HepG2 (cell line): ENCODE data around the gene IL15RA.

Experiments used
- BHLHE40 ChIP-seq: IDR thresholded peaks from 2 replicates; pipeline ENCODE4 v1.6.1; 2011; ENCODE audit warnings: low read length, improper control_type of control experiment
- CHD2 ChIP-seq: IDR thresholded peaks from 2 replicates; pipeline ENCODE4 v1.6.1; 2011; ENCODE audit warnings: low read depth, low read length, improper control_type of control experiment
- CREB1 ChIP-seq, 2 experiments: fragments of 450-650 bp in 1 of 2; IDR thresholded peaks; 2 replicates each; pipeline ENCODE4 v1.6.1; 2016 to 2017; ENCODE audit warnings: control low read depth in 1 of 2, mild to moderate bottlenecking in 1 of 2, missing compliant biosample characterization in 1 of 2, missing genetic modification characterization in 1 of 2
- JUNB ChIP-seq: sonication (generic); formaldehyde crosslinking; IDR thresholded peaks from 2 replicates; pipeline ENCODE4 v1.8.0; 2022; ENCODE audit warnings: missing genetic modification reagents, mild to moderate bottlenecking, borderline replicate concordance
- POLR2A ChIP-seq, 2 experiments: IDR thresholded peaks; 2 replicates each; pipeline ENCODE4 v1.6.1; 2011; ENCODE audit warnings: low read depth in 2 of 2, low read length in 2 of 2, mild to moderate bottlenecking in 1 of 2, moderate library complexity in 1 of 2; ENCODE audit not compliant: insufficient read depth in 1 of 2
- RFX5 ChIP-seq: IDR thresholded peaks from 2 replicates; pipeline ENCODE4 v1.6.1; 2011; ENCODE audit warnings: low read depth, low read length, improper control_type of control experiment
- SALL2 ChIP-seq: sonication (generic); formaldehyde crosslinking; IDR thresholded peaks from 2 replicates; pipeline ENCODE4 v1.8.1; 2023; ENCODE audit warnings: mild to moderate bottlenecking, missing genetic modification reagents, inconsistent platforms
- SP1 ChIP-seq, 2 experiments: fragments of 450-650 bp in 1 of 2; sonication (generic) in 1 of 2; formaldehyde crosslinking in 1 of 2; IDR thresholded peaks; 2 replicates each; pipeline versions ENCODE4 v1.4.0 to v1.6.1; 2016 to 2020; ENCODE audit warnings: missing genetic modification reagents in 1 of 2
- USF2 ChIP-seq, 2 experiments: sonication (generic) in 1 of 2; formaldehyde crosslinking in 1 of 2; IDR thresholded peaks; 2 replicates each; pipeline versions ENCODE4 v1.5.1 to v1.6.1; 2011 to 2020; ENCODE audit warnings: borderline replicate concordance in 1 of 2, low read depth in 1 of 2, low read length in 1 of 2, mild to moderate bottlenecking in 1 of 2, missing genetic modification reagents in 1 of 2, moderate library complexity in 1 of 2
- ZBTB38 ChIP-seq: sonication (generic); formaldehyde crosslinking; IDR thresholded peaks from 2 replicates; pipeline ENCODE4 v1.5.1; 2020; ENCODE audit warnings: mild to moderate bottlenecking, missing genetic modification reagents
- TF ChIP-seq, protein P1 (sequence below): IDR thresholded peaks from 2 replicates; pipeline ENCODE4 v1.6.1; 2012; ENCODE audit warnings: inconsistent platforms
- TF ChIP-seq, protein P2 (sequence below), 2 experiments: sonication (generic) in 1 of 2; formaldehyde crosslinking in 1 of 2; IDR thresholded peaks; 2 replicates each; pipeline versions ENCODE4 v1.4.0 to v1.6.1; 2018 to 2020; ENCODE audit warnings: missing genetic modification reagents in 2 of 2, borderline replicate concordance in 1 of 2, low read depth in 1 of 2, mild to moderate bottlenecking in 1 of 2, missing biosample characterization in 1 of 2
- TF ChIP-seq, protein P3 (sequence below): sonication (generic); formaldehyde crosslinking; IDR thresholded peaks from 2 replicates; pipeline ENCODE4 v1.4.0; 2020; ENCODE audit warnings: mild to moderate bottlenecking, missing genetic modification reagents

DNA sequence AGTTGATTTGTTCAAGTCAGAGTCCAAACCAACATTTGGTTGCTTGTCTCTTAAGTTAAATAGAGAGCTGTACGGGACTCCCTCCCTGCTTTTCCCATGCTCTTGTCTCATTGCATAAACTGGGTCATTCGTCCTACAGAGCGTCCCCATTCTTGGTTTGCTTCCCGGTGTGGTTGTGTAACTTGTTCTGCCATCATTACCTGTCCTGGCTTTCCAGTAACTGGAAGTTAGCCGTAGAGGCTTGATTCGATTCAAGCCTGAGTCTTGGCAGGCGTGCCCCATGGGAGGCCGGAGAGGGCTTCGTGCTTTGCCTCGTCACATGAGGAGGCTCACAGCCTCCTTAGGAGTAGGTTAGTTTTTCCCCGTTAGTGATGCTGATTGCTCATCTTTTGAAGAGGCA, 47.1 kb downstream of the IL15RA start:
- TF ChIP-seq CREB1 (IDR thresholded peaks at IDR 0.05) (no peak), CREB1 (CRISPR knock-in tag; IDR thresholded peaks at IDR 0.05) (no peak), USF2 (IDR thresholded peaks at IDR 0.05; ENCODE audit: low read depth, low read length) (no peak), USF2 (CRISPR knock-in tag; IDR thresholded peaks at IDR 0.05; ENCODE audit: borderline replicate concordance) (no peak), SP1 (IDR thresholded peaks at IDR 0.05) (no peak), SP1 (CRISPR knock-in tag; IDR thresholded peaks at IDR 0.05) (no peak), ZBTB38 (no peak), BHLHE40 (no peak), POLR2A (IDR thresholded peaks at IDR 0.05; ENCODE audit: insufficient read depth in 1 of 2, low read depth in 2 of 2, low read length in 2 of 2) (no peak), JUNB (no peak), RFX5 (no peak), CHD2 (no peak), SALL2 (no peak)
- TF ChIP-seq, protein P1, sequence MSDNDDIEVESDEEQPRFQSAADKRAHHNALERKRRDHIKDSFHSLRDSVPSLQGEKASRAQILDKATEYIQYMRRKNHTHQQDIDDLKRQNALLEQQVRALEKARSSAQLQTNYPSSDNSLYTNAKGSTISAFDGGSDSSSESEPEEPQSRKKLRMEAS, result no peak
- TF ChIP-seq, protein P2, sequence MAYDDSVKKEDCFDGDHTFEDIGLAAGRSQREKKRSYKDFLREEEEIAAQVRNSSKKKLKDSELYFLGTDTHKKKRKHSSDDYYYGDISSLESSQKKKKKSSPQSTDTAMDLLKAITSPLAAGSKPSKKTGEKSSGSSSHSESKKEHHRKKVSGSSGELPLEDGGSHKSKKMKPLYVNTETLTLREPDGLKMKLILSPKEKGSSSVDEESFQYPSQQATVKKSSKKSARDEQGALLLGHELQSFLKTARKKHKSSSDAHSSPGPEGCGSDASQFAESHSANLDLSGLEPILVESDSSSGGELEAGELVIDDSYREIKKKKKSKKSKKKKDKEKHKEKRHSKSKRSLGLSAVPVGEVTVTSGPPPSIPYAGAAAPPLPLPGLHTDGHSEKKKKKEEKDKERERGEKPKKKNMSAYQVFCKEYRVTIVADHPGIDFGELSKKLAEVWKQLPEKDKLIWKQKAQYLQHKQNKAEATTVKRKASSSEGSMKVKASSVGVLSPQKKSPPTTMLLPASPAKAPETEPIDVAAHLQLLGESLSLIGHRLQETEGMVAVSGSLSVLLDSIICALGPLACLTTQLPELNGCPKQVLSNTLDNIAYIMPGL (CRISPR knock-in tag; IDR thresholded peaks at IDR 0.05; ENCODE audit: borderline replicate concordance in 1 of 2, low read depth in 1 of 2), result no peak
- TF ChIP-seq, protein P3, sequence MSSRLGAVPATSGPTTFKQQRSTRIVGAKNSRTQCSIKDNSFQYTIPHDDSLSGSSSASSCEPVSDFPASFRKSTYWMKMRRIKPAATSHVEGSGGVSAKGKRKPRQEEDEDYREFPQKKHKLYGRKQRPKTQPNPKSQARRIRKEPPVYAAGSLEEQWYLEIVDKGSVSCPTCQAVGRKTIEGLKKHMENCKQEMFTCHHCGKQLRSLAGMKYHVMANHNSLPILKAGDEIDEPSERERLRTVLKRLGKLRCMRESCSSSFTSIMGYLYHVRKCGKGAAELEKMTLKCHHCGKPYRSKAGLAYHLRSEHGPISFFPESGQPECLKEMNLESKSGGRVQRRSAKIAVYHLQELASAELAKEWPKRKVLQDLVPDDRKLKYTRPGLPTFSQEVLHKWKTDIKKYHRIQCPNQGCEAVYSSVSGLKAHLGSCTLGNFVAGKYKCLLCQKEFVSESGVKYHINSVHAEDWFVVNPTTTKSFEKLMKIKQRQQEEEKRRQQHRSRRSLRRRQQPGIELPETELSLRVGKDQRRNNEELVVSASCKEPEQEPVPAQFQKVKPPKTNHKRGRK (CRISPR knock-in tag), result no peak
